Epidermal melanocyte (primary cell): ENCODE measurements around the gene OOSP4B.
"Not testable (repeated sequence)": the region's sequence is repeated elsewhere in the genome, so short reads cannot be mapped to it uniquely, and the experiment has no call there.

Source experiments
- DNase-seq: peaks from one replicate; pipeline ENCODE4 v3.0.0; 2011; ENCODE audit warnings: low spot score; ENCODE audit not compliant: insufficient read length

Gene OOSP4B

GRCh38 chr11:60016881-60017280 is at the start of gene OOSP4B:
Gene OOSP4B, plus strand, starts transcription at chr11:60017181.
- DNase-seq = no peak

GRCh38 chr11:59967677-59968394 is 49.1 kb upstream of the OOSP4B start:
- DNase-seq = no peak

GRCh38 chr11:59968395-59968783 is 48.6 kb upstream of the OOSP4B start:
- no peak for DNase-seq

- DNase-seq = no peak
These were observed 43.9 kb upstream of the OOSP4B start for GRCh38 chr11:59973097-59973496.

- no peak for DNase-seq
These were observed 35.7 kb upstream of the OOSP4B start for GRCh38 chr11:59981106-59981770.

GRCh38 chr11:59982037-59982436 is 34.9 kb upstream of the OOSP4B start:
- not testable (repeated sequence) for DNase-seq

GRCh38 chr11:59983212-59983611 is 33.8 kb upstream of the OOSP4B start:
- DNase-seq = no peak

- DNase-seq = no peak
These were observed 32.6 kb upstream of the OOSP4B start for GRCh38 chr11:59984368-59984767.

- no peak for DNase-seq
These were observed 26.6 kb upstream of the OOSP4B start for GRCh38 chr11:59990421-59990820.

GRCh38 chr11:59992425-59992824 is 24.6 kb upstream of the OOSP4B start:
- no peak for DNase-seq

- no peak for DNase-seq
These were observed 19.2 kb upstream of the OOSP4B start for GRCh38 chr11:59997800-59998199.

GRCh38 chr11:59999691-60000090 is 17.3 kb upstream of the OOSP4B start:
- DNase-seq = no peak

GRCh38 chr11:60003729-60004128 is 13.3 kb upstream of the OOSP4B start:
- no peak for DNase-seq

- DNase-seq = no peak
These were observed 11.6 kb upstream of the OOSP4B start for GRCh38 chr11:60005360-60005759.

GRCh38 chr11:60018058-60018457 is 1.1 kb downstream of the OOSP4B start:
- DNase-seq = no peak

- not testable (repeated sequence) for DNase-seq
These were observed 3.4 kb downstream of the OOSP4B start for GRCh38 chr11:60020376-60020775.

- no peak for DNase-seq
These were observed 12.1 kb downstream of the OOSP4B start for GRCh38 chr11:60029015-60029632.

- no peak for DNase-seq
These were observed 23.1 kb downstream of the OOSP4B start, which contains the start of gene OOSP2 for GRCh38 chr11:60040109-60040508. Gene OOSP2, plus strand, starts transcription at chr11:60040409. Its CDS starts 51 bp downstream, at chr11:60040460.

- not testable (repeated sequence) for DNase-seq
These were observed 33.4 kb downstream of the OOSP4B start for GRCh38 chr11:60050422-60050821.

GRCh38 chr11:60050839-60051238 is 33.9 kb downstream of the OOSP4B start:
- not testable (repeated sequence) for DNase-seq

GRCh38 chr11:60056349-60056969 is 39.5 kb downstream of the OOSP4B start, which contains the start of gene MS4A3:
Gene MS4A3, plus strand, starts transcription at chr11:60056665. Its CDS starts 4,496 bp downstream, at chr11:60061161.
- no peak for DNase-seq

GRCh38 chr11:60059052-60059451 is 42.1 kb downstream of the OOSP4B start:
- DNase-seq = no peak
